Cardiac fibroblast (primary cell): ENCODE data around the gene CFTR.
A peak's percentile ranks its signal among the peaks of the same experiment; 100 is the strongest.

ENCODE experiments used
- DNase-seq, 2 donors: peaks; one replicate each; pipeline versions ENCODE4 v3.0.0 to v3.0.0-alpha.2; 2010; ENCODE audit warnings: low read depth in 2 of 2
- H3K4me3 ChIP-seq, 2 donors: replicated peaks in 1 of 2; 1 replicate in 1 of 2; 2 replicates in 1 of 2; pipeline ENCODE4 v1.5.1; 2011; ENCODE audit warnings: low read depth in 2 of 2, low read length in 2 of 2, mild to moderate bottlenecking in 2 of 2, moderate library complexity in 1 of 2
- CTCF ChIP-seq: IDR thresholded peaks from one replicate; pipeline ENCODE4 v1.5.1; 2011; ENCODE audit warnings: low read depth, mild to moderate bottlenecking, low read length, inconsistent platforms

CFTR gene

GRCh38 chr7:117715784-117716445 is 236.1 kb downstream of the CFTR start:
- TF ChIP-seq CTCF: peak; percentile 60
- DNase-seq: peak; percentile 62 to 84
- no peak overlapping the region for H3K4me3 ChIP-seq

GRCh38 chr7:117716707-117717299 is 237.0 kb downstream of the CFTR start:
- no peak for DNase-seq
- no peak for TF ChIP-seq CTCF
- H3K4me3 ChIP-seq: no peak overlapping the region

GRCh38 chr7:117717357-117717756 is 237.5 kb downstream of the CFTR start:
- DNase-seq: no peak
- TF ChIP-seq CTCF: no peak
- no peak overlapping the region for H3K4me3 ChIP-seq
